DND-41 (cell line): ENCODE data around the gene COPG2.

Source experiments
- EZH2 ChIP-seq: IDR thresholded peaks from 3 replicates; pipeline ENCODE4 v1.6.1; 2012; ENCODE audit warnings: borderline replicate concordance, low read depth, mild to moderate bottlenecking, moderate library complexity, low read length, inconsistent platforms; ENCODE audit not compliant: severe bottlenecking
- TF ChIP-seq, protein P1 (sequence below): IDR thresholded peaks from 2 replicates; pipeline ENCODE4 v1.5.1; 2012; ENCODE audit warnings: borderline replicate concordance, low read length, moderate library complexity, mild to moderate bottlenecking; ENCODE audit not compliant: poor library complexity, severe bottlenecking; ENCODE audit errors: extremely low read depth

DNA sequence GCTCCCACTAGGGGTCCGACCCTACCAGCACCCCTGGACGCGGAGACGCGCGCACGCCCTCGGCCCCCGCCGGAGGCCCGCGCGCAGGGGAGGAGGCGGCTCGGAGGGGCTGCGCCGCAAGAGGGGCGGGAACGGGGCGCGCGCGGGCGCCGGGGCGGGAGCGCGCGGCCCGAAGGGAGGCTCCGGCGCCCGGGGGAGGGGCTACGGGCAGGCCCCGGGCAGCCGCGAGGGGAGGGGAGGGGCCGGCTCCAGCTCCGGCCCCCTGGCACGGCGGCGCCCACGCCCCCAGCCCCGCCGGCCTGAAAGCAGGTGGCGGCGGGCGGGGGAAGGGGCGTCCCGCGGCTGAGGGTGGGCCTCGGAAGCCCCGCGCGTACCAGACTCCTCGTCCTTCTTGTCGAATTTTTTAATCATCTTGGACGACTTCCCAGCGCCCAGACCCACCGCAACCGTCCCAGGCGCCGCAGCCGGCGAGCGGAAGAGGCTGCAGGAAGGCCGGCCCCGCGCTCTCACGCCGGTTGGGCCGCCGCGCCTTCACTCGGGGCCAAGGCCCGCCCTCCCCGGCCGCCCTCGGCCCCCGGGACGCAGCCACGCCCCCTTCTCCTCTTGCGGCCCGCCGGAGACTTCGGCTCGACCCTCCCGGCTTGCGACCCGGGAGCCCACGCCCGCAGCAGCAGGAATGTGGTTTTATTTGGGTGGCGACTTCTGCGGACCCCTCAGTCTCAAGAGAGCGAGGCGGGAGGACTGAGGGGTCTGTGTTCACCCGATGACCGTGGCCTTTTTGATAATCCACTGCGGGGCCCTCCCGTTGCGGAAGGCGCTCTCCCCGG, at the start of gene COPG2:
- TF ChIP-seq, protein P1, sequence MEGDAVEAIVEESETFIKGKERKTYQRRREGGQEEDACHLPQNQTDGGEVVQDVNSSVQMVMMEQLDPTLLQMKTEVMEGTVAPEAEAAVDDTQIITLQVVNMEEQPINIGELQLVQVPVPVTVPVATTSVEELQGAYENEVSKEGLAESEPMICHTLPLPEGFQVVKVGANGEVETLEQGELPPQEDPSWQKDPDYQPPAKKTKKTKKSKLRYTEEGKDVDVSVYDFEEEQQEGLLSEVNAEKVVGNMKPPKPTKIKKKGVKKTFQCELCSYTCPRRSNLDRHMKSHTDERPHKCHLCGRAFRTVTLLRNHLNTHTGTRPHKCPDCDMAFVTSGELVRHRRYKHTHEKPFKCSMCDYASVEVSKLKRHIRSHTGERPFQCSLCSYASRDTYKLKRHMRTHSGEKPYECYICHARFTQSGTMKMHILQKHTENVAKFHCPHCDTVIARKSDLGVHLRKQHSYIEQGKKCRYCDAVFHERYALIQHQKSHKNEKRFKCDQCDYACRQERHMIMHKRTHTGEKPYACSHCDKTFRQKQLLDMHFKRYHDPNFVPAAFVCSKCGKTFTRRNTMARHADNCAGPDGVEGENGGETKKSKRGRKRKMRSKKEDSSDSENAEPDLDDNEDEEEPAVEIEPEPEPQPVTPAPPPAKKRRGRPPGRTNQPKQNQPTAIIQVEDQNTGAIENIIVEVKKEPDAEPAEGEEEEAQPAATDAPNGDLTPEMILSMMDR, result peak; percentile 4
- no peak for TF ChIP-seq EZH2
